AG20443 (cell line): ENCODE results near the gene CACNA1C.
A peak's percentile ranks its signal among the peaks of the same experiment; 100 is the strongest.

Experiments
- DNase-seq: peaks from one replicate; pipeline ENCODE4 v3.0.0; 2012; ENCODE audit warnings: low spot score, mixed read lengths

The CACNA1C gene

GRCh38 chr12:2035431-2036055 lies 17.2 kb upstream of the CACNA1C start:
- no peak for DNase-seq

GRCh38 chr12:2039034-2039433 lies 13.8 kb upstream of the CACNA1C start:
- no peak for DNase-seq

- DNase-seq, result no peak
Measured at GRCh38 chr12:2043054-2043453, 9.7 kb upstream of the CACNA1C start.

GRCh38 chr12:2044165-2044564 lies 8.6 kb upstream of the CACNA1C start:
- DNase-seq, result no peak

- no peak for DNase-seq
Measured at GRCh38 chr12:2046957-2047356, 5.8 kb upstream of the CACNA1C start.

GRCh38 chr12:2047752-2048151 lies 5.0 kb upstream of the CACNA1C start:
- no peak for DNase-seq

GRCh38 chr12:2049604-2050540 lies 2.9 kb upstream of the CACNA1C start:
- no peak for DNase-seq

- DNase-seq, result peak; percentile 33
Measured at GRCh38 chr12:2051700-2052621, 826 bp upstream of the CACNA1C start.

- DNase-seq, result peak; percentile 66
Measured at GRCh38 chr12:2053691-2054090, 904 bp downstream of the CACNA1C start.

- peak; percentile 40 for DNase-seq
Measured at GRCh38 chr12:2054091-2055018, 1.6 kb downstream of the CACNA1C start.

- DNase-seq, result peak; percentile 53
Measured at GRCh38 chr12:2057041-2057794, 4.4 kb downstream of the CACNA1C start.

- DNase-seq, result no peak
Measured at GRCh38 chr12:2057795-2058408, 5.1 kb downstream of the CACNA1C start.

GRCh38 chr12:2058837-2059236 lies 6.0 kb downstream of the CACNA1C start:
- no peak for DNase-seq

GRCh38 chr12:2061402-2061801 lies 8.6 kb downstream of the CACNA1C start:
- DNase-seq, result no peak

GRCh38 chr12:2064071-2064507 lies 11.3 kb downstream of the CACNA1C start:
- DNase-seq, result peak; percentile 43

GRCh38 chr12:2068653-2069052 lies 15.9 kb downstream of the CACNA1C start:
- no peak for DNase-seq

GRCh38 chr12:2070440-2071045 lies 17.8 kb downstream of the CACNA1C start:
- DNase-seq, result no peak

GRCh38 chr12:2074792-2075191 lies 22.0 kb downstream of the CACNA1C start:
- no peak for DNase-seq

GRCh38 chr12:2075508-2076195 lies 22.9 kb downstream of the CACNA1C start:
- no peak for DNase-seq
